Measurements from ENCODE around the gene DCTD.

- no peak for TF ChIP-seq EZH2phosphoT487 (IDR thresholded peaks at IDR 0.05; ENCODE audit: borderline replicate concordance)
- TF ChIP-seq CTCF (conservative IDR thresholded peaks at IDR 0.05; ENCODE audit: low read length), result no peak
These were observed 63.4 kb downstream of the DCTD start for GRCh38 chr4:182853731-182854330.

All from Loucy (cell line).